ENCODE measurements around the gene TSSK2.

- TF ChIP-seq CTCF (optimal IDR thresholded peaks at IDR 0.05 in 1 of 3, IDR thresholded peaks at IDR 0.05 in 1 of 3, conservative IDR thresholded peaks at IDR 0.05 in 1 of 3; ENCODE audit: extremely low read depth in 1 of 3, insufficient read depth in 2 of 3, low read length in 3 of 3) = no peak
- TF ChIP-seq EZH2 (IDR thresholded peaks at IDR 0.05; ENCODE audit: low read length) = no peak
Observed at GRCh38 chr22:19169947-19170318, 38.8 kb downstream of the TSSK2 start.

Measured in keratinocyte (primary cell).